ENCODE results near the gene ASB18. TPM values are rescaled to one million over a fixed set of nuclear protein-coding genes. Genes with fewer than 3 reads are reported as not detected.

Gene ASB18
- polyA plus RNA-seq, 3 donors, result not detected

- Histone ChIP-seq H3K36me3 (replicated peaks in 1 of 2; ENCODE audit: control insufficient read depth in 1 of 2, insufficient read depth in 2 of 2, low read length in 2 of 2) (no peaks in the 10 kb centered on the region), H3K4me1 (ENCODE audit: control insufficient read depth in 1 of 2, insufficient read depth in 2 of 2, low read length in 2 of 2) (no peaks in the 10 kb centered on the region), H3K9ac (ENCODE audit: insufficient read depth, low read length, poor library complexity, severe bottlenecking) (no peak overlapping the region), H3K9me3 (replicated peaks in 1 of 2; ENCODE audit: control insufficient read depth in 1 of 2, insufficient read depth in 1 of 2, low read length in 2 of 2) (peaks cover 24 to 28% of the 10 kb centered on the region in 2 donors), H3K27ac (ENCODE audit: low read depth in 1 of 2, low read length in 2 of 2) (no peak overlapping the region), H3K27me3 (ENCODE audit: control insufficient read depth in 2 of 2, insufficient read depth in 2 of 2, low read length in 2 of 2) (no peaks in the 10 kb centered on the region), H3K4me2 (replicated peaks; ENCODE audit: extremely low read depth, low read length, poor library complexity, severe bottlenecking) (no peak overlapping the region), H3K4me3 (replicated peaks in 1 of 3; ENCODE audit: low read depth in 2 of 3, low read length in 3 of 3) (no peak overlapping the region), H4K20me1 (ENCODE audit: insufficient read depth, low read length) (no peaks in the 10 kb centered on the region), H3K79me2 (ENCODE audit: insufficient read depth, low read length) (no peaks in the 10 kb centered on the region), H2AFZ (ENCODE audit: insufficient read depth, low read depth, low read length, poor library complexity, severe bottlenecking) (no peak overlapping the region)
- TF ChIP-seq, protein P1, sequence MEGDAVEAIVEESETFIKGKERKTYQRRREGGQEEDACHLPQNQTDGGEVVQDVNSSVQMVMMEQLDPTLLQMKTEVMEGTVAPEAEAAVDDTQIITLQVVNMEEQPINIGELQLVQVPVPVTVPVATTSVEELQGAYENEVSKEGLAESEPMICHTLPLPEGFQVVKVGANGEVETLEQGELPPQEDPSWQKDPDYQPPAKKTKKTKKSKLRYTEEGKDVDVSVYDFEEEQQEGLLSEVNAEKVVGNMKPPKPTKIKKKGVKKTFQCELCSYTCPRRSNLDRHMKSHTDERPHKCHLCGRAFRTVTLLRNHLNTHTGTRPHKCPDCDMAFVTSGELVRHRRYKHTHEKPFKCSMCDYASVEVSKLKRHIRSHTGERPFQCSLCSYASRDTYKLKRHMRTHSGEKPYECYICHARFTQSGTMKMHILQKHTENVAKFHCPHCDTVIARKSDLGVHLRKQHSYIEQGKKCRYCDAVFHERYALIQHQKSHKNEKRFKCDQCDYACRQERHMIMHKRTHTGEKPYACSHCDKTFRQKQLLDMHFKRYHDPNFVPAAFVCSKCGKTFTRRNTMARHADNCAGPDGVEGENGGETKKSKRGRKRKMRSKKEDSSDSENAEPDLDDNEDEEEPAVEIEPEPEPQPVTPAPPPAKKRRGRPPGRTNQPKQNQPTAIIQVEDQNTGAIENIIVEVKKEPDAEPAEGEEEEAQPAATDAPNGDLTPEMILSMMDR (IDR thresholded peaks at IDR 0.05), result no peak
- Mint-ChIP-seq H3K4me3 (no peak overlapping the region), H3K36me3 (no peaks in the 10 kb centered on the region), H3K27me3 (ENCODE audit: low read depth in 3 of 3) (peaks cover 0 to 8% (median 3%) of the 10 kb centered on the region in 3 donors), H3K4me1 (no peaks in the 10 kb centered on the region), H3K9me3 (peaks cover 8 to 37% (median 30%) of the 10 kb centered on the region in 7 donors), H3K27ac (no peak overlapping the region)
- intact Hi-C loops (cut with micrococcal nuclease), result no loop called here
- no peak for DNase-seq
Observed at GRCh38 chr2:236229186-236229585, 35.0 kb downstream of the ASB18 start.

GRCh38 chr2:236223675-236224074 lies 40.5 kb downstream of the ASB18 start:
- no peak for DNase-seq
- Mint-ChIP-seq H3K27me3 (ENCODE audit: low read depth in 3 of 3) (peaks cover 0 to 3% (median 0%) of the 10 kb centered on the region in 3 donors), H3K9me3 (peaks cover 0 to 38% (median 15%) of the 10 kb centered on the region in 7 donors), H3K4me3 (no peak overlapping the region), H3K27ac (no peak overlapping the region), H3K36me3 (no peaks in the 10 kb centered on the region), H3K4me1 (no peaks in the 10 kb centered on the region)
- Histone ChIP-seq H3K4me3 (replicated peaks in 1 of 3; ENCODE audit: low read depth in 2 of 3, low read length in 3 of 3) (no peak overlapping the region), H3K4me1 (ENCODE audit: control insufficient read depth in 1 of 2, insufficient read depth in 2 of 2, low read length in 2 of 2) (no peaks in the 10 kb centered on the region), H3K27me3 (ENCODE audit: control insufficient read depth in 2 of 2, insufficient read depth in 2 of 2, low read length in 2 of 2) (no peaks in the 10 kb centered on the region), H3K9ac (ENCODE audit: insufficient read depth, low read length, poor library complexity, severe bottlenecking) (no peak overlapping the region), H4K20me1 (ENCODE audit: insufficient read depth, low read length) (no peaks in the 10 kb centered on the region), H3K4me2 (replicated peaks; ENCODE audit: extremely low read depth, low read length, poor library complexity, severe bottlenecking) (no peak overlapping the region), H3K79me2 (ENCODE audit: insufficient read depth, low read length) (no peaks in the 10 kb centered on the region), H3K36me3 (replicated peaks in 1 of 2; ENCODE audit: control insufficient read depth in 1 of 2, insufficient read depth in 2 of 2, low read length in 2 of 2) (no peaks in the 10 kb centered on the region), H2AFZ (ENCODE audit: insufficient read depth, low read depth, low read length, poor library complexity, severe bottlenecking) (no peak overlapping the region), H3K27ac (ENCODE audit: low read depth in 1 of 2, low read length in 2 of 2) (no peak overlapping the region), H3K9me3 (replicated peaks in 1 of 2; ENCODE audit: control insufficient read depth in 1 of 2, insufficient read depth in 1 of 2, low read length in 2 of 2) (peaks cover 13 to 14% of the 10 kb centered on the region in 2 donors)
- intact Hi-C loops (cut with micrococcal nuclease), result no loop called here
- WGBS (ENCODE audit: insufficient coverage), result no CpG with 5 or more reads among the region's 2 CpGs
- TF ChIP-seq, protein P1 (IDR thresholded peaks at IDR 0.05), result no peak
